B cell (primary cell): ENCODE results near the gene CASP2. TPM values are rescaled to one million over a fixed set of nuclear protein-coding genes. Genes with fewer than 3 reads are reported as not detected.

Experiments
- ATAC-seq: fragments of 200-7000 bp; cut with Tn5 transposase; one replicate; pipeline ENCODE4 v1.10.0; 2021; ENCODE audit warnings: low read depth, mild to moderate bottlenecking, moderate number of reproducible peaks, moderate library complexity
- CTCF ChIA-PET: fragments of 350-600 bp; sonication (Branson Sonifier 250); formaldehyde crosslinking; loops from one replicate; lab custom pipeline; 2021; ENCODE audit warnings: antibody characterized with exemption, inconsistent platforms; lab: Charles Lee
- POLR2A ChIA-PET: fragments of 350-600 bp; sonication (Branson Sonifier 250); formaldehyde crosslinking; loops from one replicate; lab custom pipeline; 2021; ENCODE audit warnings: antibody characterized with exemption; lab: Charles Lee
- DNase-seq: peaks from one replicate; pipeline ENCODE4 v3.0.0; 2013
- H2AFZ ChIP-seq: 2 replicates; pipeline ENCODE4 v1.6.1; 2012; ENCODE audit warnings: mild to moderate bottlenecking, low read depth, low read length; ENCODE audit not compliant: insufficient read depth, poor library complexity, severe bottlenecking
- H3K27ac ChIP-seq, 2 donors: 1 replicate in 1 of 2; 2 replicates in 1 of 2; pipeline ENCODE4 v1.5.1; 2012 to 2013; ENCODE audit warnings: low read length in 2 of 2, mild to moderate bottlenecking in 2 of 2, moderate library complexity in 1 of 2
- H3K27me3 ChIP-seq, 4 experiments: fragments of 200-600 bp in 1 of 4; sonication (generic) in 1 of 4; replicated peaks in 1 of 4; 1 replicate in 2 of 4; 2 replicates in 2 of 4; pipeline versions ENCODE4 v1.6.1 to v1.7.0; 2013 to 2016; ENCODE audit warnings: low read length in 3 of 4, mild to moderate bottlenecking in 2 of 4, mixed read lengths in 1 of 4, moderate library complexity in 1 of 4; ENCODE audit not compliant: insufficient read depth in 4 of 4, control insufficient read depth in 3 of 4; ENCODE audit errors: control extremely low read depth in 1 of 4
- H3K36me3 ChIP-seq, 2 experiments: replicated peaks in 1 of 2; 1 replicate in 1 of 2; 2 replicates in 1 of 2; pipeline versions ENCODE4 v1.6.1 to v1.7.1; 2013; ENCODE audit warnings: low read length in 1 of 2; ENCODE audit not compliant: insufficient read depth in 2 of 2, control insufficient read depth in 1 of 2; ENCODE audit errors: control extremely low read depth in 1 of 2, extremely low read depth in 1 of 2
- H3K4me1 ChIP-seq, 2 donors: fragments of 200-600 bp in 1 of 2; sonication (generic) in 1 of 2; 1 replicate in 1 of 2; 2 replicates in 1 of 2; pipeline versions ENCODE4 v1.5.1 to v1.6.1; 2013 to 2017; ENCODE audit warnings: low read length in 2 of 2; ENCODE audit not compliant: control insufficient read depth in 2 of 2, insufficient read depth in 2 of 2
- H3K4me2 ChIP-seq: replicated peaks from 2 replicates; pipeline ENCODE3; 2012; ENCODE audit warnings: mild to moderate bottlenecking, low read depth, low read length; ENCODE audit not compliant: poor library complexity, severe bottlenecking
- H3K4me3 ChIP-seq, 5 experiments: fragments of 200-600 bp in 1 of 5; sonication (generic) in 1 of 5; 1 replicate in 3 of 5; 2 replicates in 2 of 5; pipeline versions ENCODE4 v1.5.1 to v1.7.0; 2011 to 2016; ENCODE audit warnings: low read length in 4 of 5, mild to moderate bottlenecking in 4 of 5, low read depth in 2 of 5, control low read depth in 1 of 5, moderate library complexity in 1 of 5; ENCODE audit not compliant: insufficient read depth in 1 of 5; ENCODE audit errors: control extremely low read depth in 1 of 5, extremely low read depth in 1 of 5
- H3K79me2 ChIP-seq: fragments of 200-600 bp; sonication (generic); one replicate; pipeline ENCODE4 v1.6.0; 2016; ENCODE audit warnings: low read length; ENCODE audit not compliant: control insufficient read depth, insufficient read depth
- H3K9ac ChIP-seq: fragments of 200-600 bp; sonication (generic); 2 replicates; pipeline ENCODE4 v1.6.1; 2017; ENCODE audit warnings: mild to moderate bottlenecking, low read length, moderate library complexity
- H3K9me3 ChIP-seq, 3 donors: one replicate each; pipeline versions ENCODE4 v1.6.1 to v1.7.1; 2013; ENCODE audit warnings: low read length in 2 of 3; ENCODE audit not compliant: control insufficient read depth in 2 of 3, insufficient read depth in 1 of 3; ENCODE audit errors: control extremely low read depth in 1 of 3
- H4K20me1 ChIP-seq: 2 replicates; pipeline ENCODE4 v1.6.0; 2012; ENCODE audit warnings: mild to moderate bottlenecking, low read length; ENCODE audit not compliant: insufficient read depth, control insufficient read depth, poor library complexity, severe bottlenecking
- H3K27ac Mint-ChIP-seq: one replicate; pipeline ENCODE4 v1.8.0; 2021; ENCODE audit warnings: mixed read lengths
- H3K27me3 Mint-ChIP-seq: one replicate; pipeline ENCODE4 v1.8.0; 2021; ENCODE audit warnings: mixed read lengths
- H3K4me1 Mint-ChIP-seq: one replicate; pipeline ENCODE4 v1.8.0; 2021; ENCODE audit warnings: mixed read lengths
- H3K4me3 Mint-ChIP-seq: one replicate; pipeline ENCODE4 v1.8.0; 2021; ENCODE audit warnings: mixed read lengths
- H3K9me3 Mint-ChIP-seq: one replicate; pipeline ENCODE4 v1.8.0; 2022; ENCODE audit warnings: mixed read lengths; ENCODE audit not compliant: insufficient read depth
- CTCF ChIP-seq: fragments of 200-600 bp; IDR thresholded peaks from one replicate; pipeline ENCODE4 v1.8.0; 2022; ENCODE audit warnings: antibody characterized with exemption, mild to moderate bottlenecking
- EZH2 ChIP-seq: IDR thresholded peaks from 2 replicates; pipeline ENCODE4 v1.6.1; 2012; ENCODE audit warnings: borderline replicate concordance, low read depth, mild to moderate bottlenecking, moderate library complexity, low read length; ENCODE audit not compliant: insufficient read depth, poor library complexity, severe bottlenecking
- WGBS: methylation state at CpG from one replicate; pipeline ENCODE4 v1.1.5; 2013; ENCODE audit warnings: missing lambda C conversion rate; ENCODE audit not compliant: insufficient coverage; 5-methylcytosine and 5-hydroxymethylcytosine counted together
- intact Hi-C: fragments of 100-400 bp; cut with micrococcal nuclease; formaldehyde crosslinking; loops from one replicate; pipeline ENCODE4 v1.10.0; 2022
- polyA plus RNA-seq: library from polyadenylated mRNA; depleted of rRNA; stranded (reverse); fragments of >200 nt; gene quantifications from 2 replicates; pipeline ENCODE4 v1.2.3, GENCODE V29; 2012
- total RNA-seq, 2 donors: library from RNA; stranded (reverse); fragments of 120-200 nt in 1 of 2; gene quantifications; 1 replicate in 1 of 2; 2 replicates in 1 of 2; pipeline versions ENCODE4 v1.2.3 to v1.2.4, GENCODE V29; 2013 to 2022

The CASP2 gene
- total and polyA plus RNA-seq, 2 donors (not counting 1 experiment from before 2014, with no cell fraction given): 29.2 to 66.5 TPM

- Mint-ChIP-seq H3K4me1 (peaks cover 41% of the 10 kb centered on the region), H3K27me3 (no peaks in the 10 kb centered on the region), H3K9me3 (no peaks in the 10 kb centered on the region), H3K4me3 (no peak overlapping the region), H3K27ac (no peak overlapping the region)
- Histone ChIP-seq H3K4me2 (no peak overlapping the region), H3K27me3 (no peaks in the 10 kb centered on the region), H3K79me2 (peaks cover 50% of the 10 kb centered on the region), H3K4me1 (peaks cover 6 to 7% of the 10 kb centered on the region in 2 donors), H4K20me1 (peaks cover 49% of the 10 kb centered on the region), H3K36me3 (peaks cover 7 to 91% of the 10 kb centered on the region in 2 experiments), H3K9me3 (no peaks in the 10 kb centered on the region), H3K27ac (no peak overlapping the region), H2AFZ (no peak overlapping the region), H3K4me3 (no peak overlapping the region), H3K9ac (no peak overlapping the region)
- ATAC-seq (no peak), DNase-seq (no peak)
- intact Hi-C loops: no loop called here
- ChIA-PET CTCF (interaction anchor here (0.7 to 3.5 kb wide), 6 partner anchors 8 to 91 kb away, joined by 3 to 14 read pairs (median 4); partner anchors contain the start of gene CASP2), POLR2A (no interaction called here)
- TF ChIP-seq CTCF (no peak), EZH2 (no peak)
These were observed 7.7 kb downstream of the CASP2 start for GRCh38 chr7:143295870-143296269.

DNA sequence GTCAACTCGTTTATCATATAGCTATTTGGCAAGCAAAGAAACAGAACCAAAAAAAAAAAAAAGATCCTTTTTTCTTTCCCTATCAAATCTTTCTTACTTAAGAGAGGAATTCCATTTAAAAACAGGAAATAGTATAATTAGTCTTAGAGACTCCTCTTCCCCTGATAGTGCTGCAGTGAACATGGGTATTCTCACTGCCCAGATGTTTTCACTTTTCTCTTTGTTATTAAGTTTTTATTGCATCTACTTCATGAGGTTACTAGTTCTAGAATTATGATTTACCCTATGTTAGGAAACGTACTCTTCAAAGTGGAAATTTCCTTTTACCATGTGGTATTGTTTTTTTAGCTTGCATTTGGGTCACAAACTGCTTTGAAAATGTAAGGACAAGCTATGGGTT is 8.5 kb downstream of the CASP2 start:
- H3K4me2 ChIP-seq: no peak overlapping the region
- POLR2A ChIA-PET: no interaction called here
- H3K27ac Mint-ChIP-seq: no peak overlapping the region
- peaks cover 42% of the 10 kb centered on the region for H3K79me2 ChIP-seq
- H2AFZ ChIP-seq: no peak overlapping the region
- CTCF ChIA-PET: interaction anchor here (0.8 to 3.5 kb wide), 4 partner anchors 9 to 56 kb away, joined by 3 to 14 read pairs (median 6); partner anchors contain the start of gene CASP2
- WGBS: no CpG with 5 or more reads among the region's 2 CpGs
- no peaks in the 10 kb centered on the region for H3K27me3 Mint-ChIP-seq
- no peak for ATAC-seq
- H3K9ac ChIP-seq: no peak overlapping the region
- peaks cover 39% of the 10 kb centered on the region for H3K4me1 Mint-ChIP-seq
- intact Hi-C loops: no loop called here
- peaks cover 3 to 4% of the 10 kb centered on the region in 2 donors for H3K4me1 ChIP-seq
- H3K27ac ChIP-seq: peak overlapping the region in 1 of 2 donors; percentile 2
- peaks cover 7 to 93% of the 10 kb centered on the region in 2 experiments for H3K36me3 ChIP-seq
- TF ChIP-seq EZH2: no peak
- TF ChIP-seq CTCF: no peak
- H3K27me3 ChIP-seq: no peaks in the 10 kb centered on the region
- DNase-seq: no peak
- H3K4me3 ChIP-seq: no peak overlapping the region
- no peak overlapping the region for H3K4me3 Mint-ChIP-seq
- no peaks in the 10 kb centered on the region for H3K9me3 Mint-ChIP-seq
- H4K20me1 ChIP-seq: peaks cover 41% of the 10 kb centered on the region
- no peaks in the 10 kb centered on the region for H3K9me3 ChIP-seq
